Epithelial cell of proximal tubule (primary cell): Measurements from ENCODE around the gene PLK1. TPM values are rescaled to one million over a fixed set of nuclear protein-coding genes. Genes with fewer than 3 reads are reported as not detected.
"Not testable (repeated sequence)": the region's sequence is repeated elsewhere in the genome, so short reads cannot be mapped to it uniquely, and the experiment has no call there.

Source experiments
- DNase-seq: peaks from one replicate; pipeline ENCODE4 v3.0.0-alpha.2; 2011; ENCODE audit warnings: low read depth
- H3K4me3 ChIP-seq: 2 replicates; pipeline ENCODE4 v1.5.1; 2011; ENCODE audit warnings: low read depth, mild to moderate bottlenecking, low read length
- total RNA-seq: library from RNA; depleted of rRNA; stranded (reverse); fragments of >200 nt; gene quantifications from 2 replicates; pipeline ENCODE4 v1.2.3, GENCODE V29; 2015
- TF ChIP-seq, protein P1 (sequence below): conservative IDR thresholded peaks from 2 replicates; pipeline ENCODE4 v1.5.1; 2012; ENCODE audit warnings: low read depth, mild to moderate bottlenecking, low read length

Gene PLK1
- total RNA-seq, 1 donor from 2014 or later = 92.5 TPM

DNA sequence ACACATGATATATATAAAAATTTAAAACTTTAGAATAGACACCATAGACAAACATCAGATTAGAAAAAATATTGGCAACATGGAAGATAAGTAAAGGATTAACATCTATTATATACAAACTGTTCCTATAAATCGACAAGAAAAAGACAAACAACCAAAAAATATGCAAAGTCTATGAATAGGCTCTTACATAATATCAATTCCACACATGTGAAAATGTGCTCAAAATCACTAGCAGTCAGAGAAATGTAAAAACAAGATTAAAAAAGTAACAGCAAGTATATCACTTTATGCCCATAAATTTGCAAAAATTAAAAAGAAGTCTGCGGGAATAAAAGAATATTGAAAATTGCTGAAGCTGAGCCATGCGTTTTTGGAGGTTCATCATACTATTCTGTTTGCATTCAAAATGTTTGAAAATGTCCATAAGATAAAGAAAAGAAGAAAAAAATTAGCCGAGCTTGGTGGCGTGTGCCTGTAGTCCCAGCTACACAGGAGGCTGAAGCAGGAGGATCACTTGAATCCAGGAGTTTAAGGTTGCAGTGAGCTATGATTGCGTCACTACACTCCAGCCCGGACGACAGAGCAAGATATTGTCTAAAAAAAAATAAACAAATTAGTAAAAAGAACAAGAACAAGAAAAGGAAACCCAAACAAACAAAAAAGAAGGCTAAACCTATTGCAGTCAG, 45.6 kb downstream of the PLK1 start:
- TF ChIP-seq, protein P1, sequence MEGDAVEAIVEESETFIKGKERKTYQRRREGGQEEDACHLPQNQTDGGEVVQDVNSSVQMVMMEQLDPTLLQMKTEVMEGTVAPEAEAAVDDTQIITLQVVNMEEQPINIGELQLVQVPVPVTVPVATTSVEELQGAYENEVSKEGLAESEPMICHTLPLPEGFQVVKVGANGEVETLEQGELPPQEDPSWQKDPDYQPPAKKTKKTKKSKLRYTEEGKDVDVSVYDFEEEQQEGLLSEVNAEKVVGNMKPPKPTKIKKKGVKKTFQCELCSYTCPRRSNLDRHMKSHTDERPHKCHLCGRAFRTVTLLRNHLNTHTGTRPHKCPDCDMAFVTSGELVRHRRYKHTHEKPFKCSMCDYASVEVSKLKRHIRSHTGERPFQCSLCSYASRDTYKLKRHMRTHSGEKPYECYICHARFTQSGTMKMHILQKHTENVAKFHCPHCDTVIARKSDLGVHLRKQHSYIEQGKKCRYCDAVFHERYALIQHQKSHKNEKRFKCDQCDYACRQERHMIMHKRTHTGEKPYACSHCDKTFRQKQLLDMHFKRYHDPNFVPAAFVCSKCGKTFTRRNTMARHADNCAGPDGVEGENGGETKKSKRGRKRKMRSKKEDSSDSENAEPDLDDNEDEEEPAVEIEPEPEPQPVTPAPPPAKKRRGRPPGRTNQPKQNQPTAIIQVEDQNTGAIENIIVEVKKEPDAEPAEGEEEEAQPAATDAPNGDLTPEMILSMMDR = no peak
- no peak overlapping the region for H3K4me3 ChIP-seq
- DNase-seq = no peak

DNA sequence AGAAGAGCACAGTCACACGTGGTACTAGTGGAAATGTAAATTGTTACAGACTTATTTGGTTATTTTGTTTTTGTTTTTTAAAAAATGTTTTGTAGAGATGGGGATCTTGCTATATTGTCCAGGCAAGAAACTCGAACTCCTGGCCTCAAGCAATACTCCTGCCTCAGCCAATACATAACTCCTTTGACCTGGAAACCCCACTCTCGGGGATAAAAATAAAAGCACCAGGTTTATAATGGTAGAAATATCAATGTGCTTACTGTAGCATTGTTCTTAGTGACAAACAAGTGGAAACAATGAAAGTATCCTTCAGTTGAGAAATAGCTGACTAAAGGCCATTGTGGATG, 46.1 kb downstream of the PLK1 start:
- H3K4me3 ChIP-seq = no peak overlapping the region
- DNase-seq = no peak
- TF ChIP-seq, protein P1 = no peak

DNA sequence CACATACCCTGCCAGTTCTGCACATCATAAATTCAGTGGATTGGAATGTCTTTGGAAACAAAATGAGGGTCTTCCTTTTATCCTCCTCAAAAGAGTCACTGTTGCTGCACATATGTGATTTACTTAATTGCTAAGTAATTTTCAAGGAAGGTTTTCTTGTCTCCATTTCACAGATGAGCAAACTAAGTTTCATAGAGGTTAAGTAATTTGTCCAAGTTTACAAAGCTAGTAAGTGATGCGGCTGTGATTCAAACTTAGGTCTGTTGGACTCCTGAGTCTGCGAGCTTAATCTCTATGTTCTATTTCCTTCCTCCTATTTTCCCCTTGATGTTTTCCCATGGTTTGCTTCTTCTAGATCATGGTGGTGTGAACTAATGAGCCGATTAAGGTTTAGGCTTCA, 48.0 kb downstream of the PLK1 start:
- TF ChIP-seq, protein P1 = no peak
- H3K4me3 ChIP-seq = no peak overlapping the region

DNA sequence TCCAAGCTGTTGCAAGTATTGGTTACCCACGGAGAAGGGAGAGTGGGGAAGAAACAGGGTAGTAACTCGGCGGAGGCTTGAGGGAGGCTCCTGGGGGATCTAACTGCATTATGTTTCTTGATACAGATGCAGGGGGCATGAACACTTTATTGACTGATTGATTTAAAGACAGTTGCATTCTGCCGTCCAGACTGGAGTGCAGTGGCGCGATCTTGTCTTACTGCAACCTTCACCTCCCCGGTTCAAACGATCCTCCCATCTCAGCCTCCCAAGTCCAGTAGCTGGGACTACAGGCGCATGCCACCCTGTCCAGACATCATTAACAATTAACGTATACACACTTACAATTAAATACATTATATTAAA, 49.4 kb downstream of the PLK1 start:
- H3K4me3 ChIP-seq = no peak overlapping the region
- TF ChIP-seq, protein P1 = no peak
- DNase-seq = no peak

More for the DNA sequence above, 48.0 kb downstream of the PLK1 start:
- no peak for DNase-seq

DNA sequence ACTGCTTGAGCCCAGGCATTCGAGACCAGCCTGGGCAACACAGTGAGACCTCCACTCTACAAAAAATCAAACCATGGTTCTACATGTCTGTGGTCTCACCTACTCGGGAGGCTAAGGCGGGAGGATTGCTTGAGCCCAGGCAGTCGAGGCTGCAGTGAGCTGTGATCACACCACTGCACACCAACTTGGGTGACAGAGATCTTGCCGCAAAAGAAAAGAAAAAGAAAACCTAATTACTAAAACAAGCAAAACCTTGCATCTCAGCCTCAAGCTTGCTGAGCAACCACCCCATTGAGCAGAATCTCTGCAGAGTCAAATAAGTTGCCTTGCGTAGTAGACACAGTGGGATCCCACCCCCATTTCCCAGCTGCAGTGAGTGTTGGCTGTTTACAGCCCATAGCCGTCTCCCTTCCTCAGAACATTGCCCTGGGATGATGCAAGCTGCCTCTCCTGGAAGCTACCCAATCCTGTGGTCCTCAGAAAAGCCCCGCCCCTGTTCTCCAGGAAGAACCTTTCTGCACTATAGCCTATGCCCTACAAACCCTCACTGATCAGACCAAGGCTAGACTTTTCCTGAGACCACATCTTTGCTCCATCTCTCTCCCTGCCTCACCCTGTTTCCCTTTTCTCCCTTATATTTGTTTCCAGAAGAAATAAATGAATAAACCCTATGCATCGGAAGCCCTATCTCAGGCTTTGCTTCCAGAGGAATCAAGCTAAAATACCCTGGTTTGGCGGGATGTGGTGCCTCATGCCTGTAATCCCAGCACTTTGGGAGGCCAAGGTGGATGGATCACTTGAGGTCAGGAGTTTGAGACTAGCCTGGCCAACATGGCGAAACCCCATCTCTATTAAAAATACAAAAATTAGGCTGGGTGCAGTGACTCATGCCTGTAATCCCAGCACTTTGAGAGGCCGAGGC, 51.1 kb downstream of the PLK1 start:
- TF ChIP-seq, protein P1 = no peak
- DNase-seq = peak; percentile 10
- no peak overlapping the region for H3K4me3 ChIP-seq

DNA sequence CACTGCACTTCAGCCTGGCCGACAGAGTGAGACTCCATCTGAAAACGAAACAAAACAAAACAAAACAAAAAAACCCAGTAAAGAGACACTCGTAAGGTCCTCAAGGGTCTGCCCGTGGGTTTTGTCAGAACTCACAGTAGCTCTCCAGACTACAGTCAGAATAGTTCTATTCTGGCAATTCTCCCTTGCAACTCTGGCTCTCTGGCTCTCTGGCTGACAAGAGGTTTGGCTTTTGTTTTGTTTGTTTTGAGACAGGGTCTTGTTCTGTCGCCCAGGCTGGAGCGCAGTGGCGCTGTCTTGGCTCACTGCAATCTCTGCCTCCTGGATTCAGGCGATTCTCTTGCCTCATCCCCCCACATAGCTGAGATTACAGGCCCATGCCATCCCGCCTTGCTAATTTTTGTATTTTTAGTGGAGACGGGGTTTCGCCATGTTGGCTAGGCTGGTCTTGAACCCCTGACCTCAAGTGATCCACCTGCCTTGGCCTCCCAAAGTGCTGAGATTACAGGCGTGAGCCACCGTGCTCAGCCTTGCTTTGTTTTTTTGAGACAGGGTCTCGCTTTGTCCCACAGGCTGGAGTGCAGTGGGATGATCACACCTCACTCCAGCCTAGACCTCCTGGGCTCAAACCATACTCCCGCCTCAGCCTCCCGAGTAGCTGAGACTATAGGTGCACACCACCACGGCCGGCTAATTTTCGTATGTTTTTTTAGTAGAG, 55.6 kb downstream of the PLK1 start:
- DNase-seq = no peak
- TF ChIP-seq, protein P1 = no peak
- H3K4me3 ChIP-seq = no peak overlapping the region

DNA sequence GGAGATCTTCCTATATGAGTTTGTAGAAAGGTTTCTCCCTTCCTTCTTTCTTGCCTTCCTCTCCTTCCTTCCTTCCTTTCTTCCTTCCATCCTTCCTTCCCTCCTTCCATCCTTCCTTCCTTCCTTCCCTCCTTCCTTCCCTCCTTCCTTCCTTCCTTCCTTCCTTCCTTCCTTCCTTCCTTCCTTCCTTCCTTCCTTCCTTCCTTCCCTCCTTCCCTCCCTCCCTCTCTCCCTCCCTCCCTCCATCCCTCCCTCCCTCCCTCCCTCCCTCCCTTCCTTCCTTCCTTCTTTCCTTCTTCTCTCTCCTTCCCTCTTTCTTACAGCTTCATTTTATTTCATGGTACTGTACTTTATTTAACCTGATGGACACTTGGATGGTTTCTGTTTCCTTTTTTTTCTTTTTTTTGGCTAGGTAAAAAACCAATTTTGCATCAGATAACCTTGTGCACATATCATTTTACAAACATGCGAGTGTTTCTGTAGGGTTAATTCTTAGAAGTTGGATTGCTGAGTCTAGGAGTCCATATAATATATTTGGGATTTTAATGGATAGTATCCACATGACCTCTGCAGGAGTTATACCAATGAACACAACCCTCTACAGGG, 58.8 kb downstream of the PLK1 start:
- not testable (repeated sequence) for H3K4me3 ChIP-seq, DNase-seq
